ENCODE data around the gene MYH1.
"Not testable (repeated sequence)": the region's sequence is repeated elsewhere in the genome, so short reads cannot be mapped to it uniquely, and the experiment has no call there.

Gene MYH1

DNA sequence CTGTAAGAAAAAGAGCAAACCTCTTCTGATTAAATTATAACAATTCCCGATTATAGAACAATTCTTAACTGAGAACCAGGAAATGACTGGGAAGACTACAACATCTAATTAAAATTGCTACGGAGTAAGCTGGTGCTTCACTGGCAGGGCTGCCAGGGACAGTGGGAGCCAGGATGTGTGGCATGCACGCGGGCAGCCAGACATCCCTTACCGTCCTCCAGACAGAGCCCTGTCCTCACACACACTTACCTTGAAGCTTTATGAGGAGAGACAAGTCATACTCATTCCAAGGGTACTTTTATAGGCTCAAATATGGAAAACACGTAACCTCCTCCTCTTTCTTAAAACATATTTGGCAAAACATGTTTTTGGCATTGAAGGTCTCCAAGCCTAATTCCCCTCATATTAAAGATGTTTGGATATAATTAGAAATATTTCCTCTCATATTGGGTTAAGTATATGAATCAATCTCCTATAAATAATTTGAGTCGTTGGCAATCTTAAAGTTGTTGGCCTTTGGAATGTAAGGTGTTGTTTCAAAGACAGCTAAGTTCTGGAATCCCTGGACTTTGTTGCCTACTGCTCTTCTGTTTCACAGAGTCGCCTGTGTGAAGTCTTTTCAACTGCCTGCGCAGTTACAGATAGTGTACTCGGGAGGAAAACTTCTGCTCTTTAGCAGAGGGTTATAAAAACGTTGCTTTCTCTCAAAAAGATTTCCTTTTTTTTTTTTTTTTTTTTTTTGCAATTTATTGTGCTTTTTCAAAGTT is at the start of gene MYH1:
Gene MYH1 (minus strand): TSS at position 272 of the 767 bp plus-strand sequence. CDS start 1,900 bp downstream, outside the sequence.
- DNase-seq = no peak

DNA sequence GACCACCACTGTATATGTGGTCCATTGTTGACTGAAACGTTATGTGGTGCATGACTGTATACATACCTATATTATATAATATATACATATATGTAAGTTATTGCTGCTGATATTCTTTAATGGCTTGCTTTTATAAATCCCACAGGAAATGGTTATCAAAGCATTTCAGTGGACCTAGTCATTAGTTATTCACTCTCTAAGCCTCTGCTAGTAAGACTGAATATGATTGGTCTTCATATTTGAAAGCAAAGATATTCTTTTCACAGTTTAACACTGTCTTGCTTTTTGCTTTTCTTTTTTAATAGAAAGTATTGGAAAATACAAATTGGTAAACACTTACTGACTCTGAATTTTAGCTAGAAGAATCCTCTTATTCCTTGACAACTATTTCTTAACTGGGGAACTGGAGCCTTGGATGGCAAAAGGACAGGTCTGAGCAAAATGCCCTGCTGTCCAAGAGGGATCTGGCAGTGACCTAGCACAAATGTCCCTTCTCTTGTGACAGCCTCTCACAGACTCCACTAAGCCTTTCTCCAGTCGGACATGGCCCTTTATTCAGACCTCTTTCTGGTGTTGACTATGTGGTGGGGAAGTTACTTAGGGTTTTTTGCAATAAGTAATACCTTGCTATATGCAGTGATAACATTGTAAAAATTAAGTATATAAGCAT is 45.8 kb upstream of the MYH1 start:
- no peak for DNase-seq

DNA sequence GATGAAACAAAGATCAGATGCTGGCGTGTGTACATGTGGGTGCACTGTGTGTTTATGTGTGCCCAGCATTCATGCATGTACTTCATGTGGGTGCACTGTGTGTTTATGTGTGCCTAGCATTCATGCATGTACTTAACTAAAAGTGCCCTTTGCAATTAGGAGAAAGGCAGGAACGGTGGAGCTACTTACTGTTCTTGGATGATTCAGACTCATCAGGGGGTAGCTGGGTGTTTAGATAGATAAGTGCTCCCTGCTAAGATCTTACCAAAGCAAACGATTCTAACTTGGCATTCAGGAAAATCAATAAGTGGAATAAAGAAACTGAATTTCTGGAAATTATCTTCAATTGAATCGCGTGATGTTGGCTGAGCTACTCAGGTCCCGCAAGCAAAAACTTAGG is 39.7 kb upstream of the MYH1 start:
- no peak for DNase-seq

DNA sequence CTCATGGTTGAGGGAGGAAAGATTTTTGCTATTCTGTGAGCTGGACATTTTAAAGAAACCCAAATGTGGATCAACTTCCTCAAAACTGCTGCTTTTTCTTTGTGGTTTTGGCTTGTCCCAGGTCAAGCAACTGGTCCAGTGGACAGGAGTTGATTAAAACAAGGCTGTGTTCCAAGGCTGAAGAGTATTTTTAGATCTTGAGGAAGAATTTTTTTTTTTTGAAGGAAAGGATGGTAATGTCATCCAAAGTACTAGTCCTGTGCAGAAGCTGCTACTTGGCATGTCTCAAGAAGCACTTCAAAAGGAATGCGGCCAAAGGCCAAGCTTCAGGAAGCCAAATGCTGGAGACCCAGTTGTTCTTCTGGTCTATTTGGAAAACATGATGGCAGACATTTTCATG is 39.1 kb upstream of the MYH1 start:
- DNase-seq = no peak

DNA sequence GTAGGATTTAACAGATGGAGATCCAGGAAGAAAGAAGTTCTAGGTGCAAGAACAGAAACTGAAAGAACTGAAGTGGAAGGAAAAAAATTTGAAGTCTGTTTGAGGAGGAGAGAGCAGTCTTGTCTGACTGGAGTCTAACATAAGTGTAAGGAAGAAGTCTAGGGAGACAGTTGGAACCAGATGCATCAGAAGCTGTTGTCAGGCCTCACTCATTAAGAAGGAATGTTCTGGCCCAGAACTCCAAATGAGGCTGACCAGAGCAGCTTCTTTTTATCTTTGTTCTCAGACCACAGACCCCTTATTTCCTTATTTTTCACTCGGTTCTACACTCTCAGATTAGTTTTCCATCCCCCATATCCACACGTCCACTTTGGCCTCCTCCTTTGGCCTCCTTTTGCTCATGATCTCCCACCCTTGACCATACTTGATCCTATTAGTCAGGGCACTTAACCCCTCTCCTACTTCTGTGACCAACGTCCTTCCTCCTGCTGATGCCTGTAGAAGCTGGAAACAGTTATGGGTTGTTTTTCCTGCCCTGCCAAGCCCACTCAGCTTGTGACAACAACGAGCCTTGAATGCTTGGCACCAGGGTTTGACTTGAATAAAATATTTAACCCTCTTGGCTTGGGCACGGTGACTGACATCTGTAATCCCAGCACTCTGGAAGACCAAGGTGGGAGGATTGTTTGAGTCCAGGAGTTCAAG is 38.1 kb upstream of the MYH1 start:
- no peak for DNase-seq

DNA sequence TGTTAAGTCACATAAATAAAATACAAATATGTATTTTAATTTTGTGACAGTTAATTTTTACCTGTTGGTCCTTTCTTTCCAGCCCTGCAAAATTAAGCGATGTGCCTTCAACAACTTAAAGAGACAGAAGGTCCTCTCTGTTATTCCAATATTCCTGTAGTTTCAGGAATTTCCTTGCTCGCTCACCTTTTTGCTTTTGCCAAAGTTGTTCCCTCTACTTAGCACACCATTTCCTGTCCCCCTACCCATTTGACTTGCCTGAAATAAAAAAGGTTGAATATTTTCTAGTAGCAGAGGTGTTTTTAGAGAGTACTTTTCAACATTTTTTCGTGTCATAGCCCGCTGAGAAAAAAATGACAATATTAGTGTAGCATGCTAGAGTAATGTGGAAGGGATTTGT is 31.7 kb upstream of the MYH1 start:
- DNase-seq = no peak

DNA sequence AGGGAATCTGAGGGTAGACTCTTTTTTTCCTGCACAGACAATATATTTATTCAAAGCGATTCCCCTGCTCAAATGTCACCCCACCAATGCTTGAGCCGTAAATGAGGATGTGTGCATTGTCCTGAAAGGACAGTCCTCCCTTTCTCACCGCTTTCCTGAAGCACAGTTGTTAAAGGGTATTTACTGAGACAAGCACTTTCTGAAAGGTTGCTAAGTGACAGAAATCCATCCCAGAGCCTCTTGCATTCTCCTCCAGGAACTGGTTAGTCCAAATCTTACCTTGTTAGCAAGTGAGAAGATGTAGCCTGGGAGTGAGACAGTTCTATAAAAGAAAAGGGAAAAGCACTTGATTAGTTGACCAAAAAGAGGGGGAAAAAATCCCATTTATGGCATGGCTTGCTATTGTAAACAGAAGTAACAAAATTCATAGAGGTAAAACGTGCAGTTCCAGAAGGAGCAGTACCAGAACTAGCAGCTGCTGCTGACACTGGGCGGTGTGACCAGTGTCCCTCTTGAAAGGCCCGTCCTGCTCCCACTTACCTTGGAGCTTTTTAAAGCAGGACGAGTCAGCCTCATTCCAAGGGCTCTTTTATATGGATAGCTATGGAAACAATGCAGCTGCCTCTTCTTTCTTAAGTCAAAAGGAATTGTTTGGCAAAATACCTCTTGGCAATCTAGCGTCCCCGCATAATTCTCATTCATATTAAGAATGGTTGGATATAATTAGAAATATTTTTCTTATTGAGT is 30.9 kb upstream of the MYH1 start, which contains the start of gene MYH2:
Gene MYH2 (minus strand): TSS at position 563 of the 747 bp plus-strand sequence. CDS start 1,738 bp downstream, outside the sequence.
- DNase-seq = no peak

DNA sequence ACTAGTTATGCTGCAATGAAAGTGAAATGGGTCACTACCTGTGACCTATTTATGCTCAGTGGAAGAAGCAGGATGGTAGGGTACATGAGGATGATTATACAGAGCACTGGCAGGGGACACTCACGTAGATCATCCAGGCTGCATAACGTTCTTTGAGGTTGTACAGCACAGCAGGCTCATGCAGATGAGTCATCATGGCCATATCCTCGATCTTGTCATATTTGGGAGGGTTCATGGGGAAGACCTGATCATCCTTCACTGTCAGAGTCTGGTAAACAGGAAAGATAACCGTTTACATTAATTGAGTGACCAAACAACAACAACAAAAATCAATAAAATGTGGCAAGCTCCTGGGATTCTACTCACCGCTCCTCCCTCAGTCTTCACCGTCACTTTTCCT is 29.0 kb upstream of the MYH1 start:
- no peak for DNase-seq

DNA sequence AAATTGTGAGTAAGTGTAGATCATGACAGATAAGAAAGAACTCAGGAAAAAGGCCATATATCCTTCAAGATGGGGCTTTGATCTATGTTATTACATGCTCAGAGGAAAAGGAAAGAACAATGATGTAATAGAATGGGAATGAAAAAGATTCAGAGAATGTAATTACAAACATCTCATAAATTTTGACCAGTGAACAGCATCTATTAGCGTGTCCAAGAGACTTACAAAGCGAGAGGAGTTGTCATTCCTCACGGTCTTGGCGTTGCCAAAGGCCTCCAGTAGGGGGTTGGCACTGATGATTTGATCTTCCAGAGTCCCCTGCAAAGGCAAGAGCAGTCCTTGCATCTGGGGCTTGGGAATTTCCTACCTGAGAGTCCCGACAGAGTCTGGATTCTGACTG is 25.1 kb upstream of the MYH1 start:
- DNase-seq = not testable (repeated sequence)

DNA sequence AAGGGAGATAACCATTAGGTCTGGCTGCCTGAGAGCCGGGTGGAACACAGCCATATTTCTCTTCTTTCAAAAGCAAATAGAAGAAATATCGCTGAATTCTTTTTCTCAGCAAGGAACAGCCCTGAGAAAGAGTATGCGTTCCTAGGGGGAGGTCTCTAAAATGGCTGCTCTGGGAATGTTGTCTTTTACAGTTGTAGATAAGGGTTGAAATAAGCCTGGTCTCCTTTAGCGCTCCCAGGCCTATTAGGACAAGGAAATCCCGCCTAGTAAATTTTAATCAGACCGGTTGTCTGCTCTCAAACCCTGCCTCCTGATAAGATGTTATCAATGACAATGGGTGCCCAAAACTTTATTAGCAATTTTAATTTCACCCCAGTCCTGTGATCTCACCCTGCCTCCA is 22.8 kb upstream of the MYH1 start:
- DNase-seq = not testable (repeated sequence)

DNA sequence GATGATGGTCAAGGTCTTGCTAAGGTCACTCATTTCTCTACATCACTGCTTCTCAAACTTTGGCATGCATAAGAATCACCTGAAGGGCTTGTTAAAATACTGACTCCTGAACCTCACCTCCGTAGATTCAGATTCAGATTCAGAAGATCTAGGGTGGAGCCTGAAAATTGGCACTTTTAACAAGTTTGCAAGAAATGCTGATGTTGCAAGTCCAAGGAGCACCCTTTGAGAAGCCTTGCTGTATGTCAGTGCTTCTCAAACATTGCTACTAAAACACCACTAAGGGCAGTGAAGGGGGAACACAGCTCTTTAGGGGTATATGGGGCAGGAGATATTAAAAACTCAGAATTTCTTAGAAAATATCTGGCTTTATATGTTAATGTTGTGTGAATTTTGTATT is 13.7 kb upstream of the MYH1 start:
- DNase-seq = no peak

DNA sequence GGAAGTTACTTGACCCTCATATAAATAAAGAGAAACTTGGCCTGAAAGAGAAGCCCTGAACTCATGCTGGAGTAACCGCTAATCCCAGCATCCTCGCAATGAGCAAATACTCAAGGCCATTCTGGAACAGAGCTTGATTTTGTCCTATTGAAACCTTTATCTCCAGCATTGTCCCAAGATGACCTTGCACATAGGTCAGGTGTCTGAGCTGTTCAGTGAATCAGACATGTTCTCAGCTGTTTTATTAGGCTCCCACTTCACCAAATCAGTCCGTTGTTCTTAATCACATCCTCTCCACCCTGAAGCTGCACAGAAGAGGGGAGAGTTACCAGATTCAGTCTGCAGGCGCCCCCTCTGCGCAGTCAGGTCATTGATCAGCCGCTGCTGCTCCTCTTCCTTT is 9.1 kb upstream of the MYH1 start:
- DNase-seq = no peak

DNA sequence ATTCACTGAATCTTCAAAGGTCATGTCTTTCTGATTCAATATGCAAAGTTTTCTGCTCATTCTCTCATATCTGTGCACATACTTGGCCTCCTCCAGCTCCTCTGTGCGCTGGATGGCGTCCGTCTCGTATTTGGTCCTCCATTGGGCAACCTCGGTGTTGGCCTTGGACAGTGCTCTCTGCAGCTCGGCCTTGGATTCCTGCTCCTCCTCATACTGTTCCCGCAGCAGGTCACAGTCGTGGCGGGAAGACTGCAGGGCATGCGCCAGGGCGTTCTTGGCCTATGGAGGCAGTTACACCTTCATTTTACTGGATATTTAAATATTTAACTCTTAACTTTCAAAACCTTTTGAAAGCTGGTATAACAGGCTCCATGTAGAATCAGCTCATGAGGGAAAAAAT is 8.2 kb upstream of the MYH1 start:
- DNase-seq = no peak

DNA sequence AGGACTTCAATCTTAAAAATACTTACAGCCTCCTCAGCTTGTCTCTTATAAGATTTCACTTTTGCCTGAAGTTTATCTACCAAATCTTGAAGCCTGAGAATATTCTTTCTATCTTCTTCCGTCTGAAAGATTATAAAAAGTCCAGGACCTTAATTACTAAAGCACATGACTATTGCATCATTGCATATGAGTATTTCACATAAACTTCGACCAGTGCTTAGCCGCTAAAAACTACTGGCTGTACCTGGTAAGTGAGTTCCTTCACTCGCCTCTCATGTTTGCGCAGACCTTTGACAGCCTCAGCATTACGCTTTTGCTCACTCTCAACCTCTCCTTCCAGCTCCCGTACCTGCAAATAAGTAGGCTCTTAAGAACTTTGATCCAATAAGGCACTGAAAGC is 4.7 kb upstream of the MYH1 start:
- DNase-seq = no peak

DNA sequence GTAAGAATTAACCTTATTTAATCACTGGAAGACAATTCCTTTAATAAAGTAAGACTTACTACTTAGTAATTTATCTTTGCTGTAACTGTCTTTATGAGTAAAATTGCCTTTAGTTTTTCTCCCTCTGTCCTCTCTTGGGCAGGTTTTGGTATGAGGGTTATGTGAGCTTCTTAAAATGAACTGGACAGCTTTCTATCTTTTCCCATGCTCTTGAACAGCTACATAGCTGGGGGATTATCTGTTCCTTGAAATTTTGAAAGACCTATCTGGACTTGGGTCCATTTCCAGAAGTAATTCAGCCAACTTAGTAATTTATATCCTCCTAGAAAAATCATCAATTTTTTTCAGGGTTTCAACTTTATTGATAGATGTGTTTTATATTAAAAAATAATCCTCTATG is 3.6 kb upstream of the MYH1 start:
- DNase-seq = no peak

DNA sequence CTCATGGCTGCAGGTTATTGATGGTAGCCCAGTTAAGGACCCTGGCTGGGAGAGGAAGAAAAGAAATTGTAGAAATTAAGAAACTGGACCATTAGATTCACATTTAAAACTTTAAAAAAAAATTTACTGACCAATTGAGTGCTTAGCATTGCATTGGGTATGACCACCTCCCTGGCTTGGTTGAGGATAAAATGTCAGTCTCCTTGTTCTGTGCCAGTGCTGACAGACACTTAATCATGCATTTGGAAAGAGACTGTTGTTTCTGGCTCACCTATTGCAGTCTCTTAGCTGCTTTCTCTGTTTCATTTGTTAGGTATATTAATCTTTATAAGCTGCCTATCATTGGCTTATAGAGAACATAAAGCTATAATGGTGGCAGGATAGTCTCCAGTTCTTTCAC is 1.7 kb downstream of the MYH1 start:
- no peak for DNase-seq

DNA sequence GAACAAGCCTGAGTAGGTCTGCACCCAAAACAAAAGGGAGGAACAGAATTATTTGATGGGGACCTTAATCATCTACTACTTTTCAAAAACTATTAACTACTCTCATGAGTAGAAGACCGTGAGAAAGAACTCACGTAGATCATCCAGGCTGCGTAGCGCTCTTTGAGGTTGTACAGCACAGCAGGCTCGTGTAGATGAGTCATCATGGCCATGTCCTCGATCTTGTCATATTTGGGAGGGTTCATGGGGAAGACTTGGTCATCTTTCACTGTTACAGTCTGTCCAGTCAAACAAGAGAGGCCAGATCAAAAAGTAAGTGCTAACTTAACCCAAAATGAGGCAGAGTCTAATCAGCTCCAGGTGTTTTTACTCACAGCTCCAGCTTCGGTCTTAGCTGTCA is 2.3 kb downstream of the MYH1 start:
- no peak for DNase-seq

DNA sequence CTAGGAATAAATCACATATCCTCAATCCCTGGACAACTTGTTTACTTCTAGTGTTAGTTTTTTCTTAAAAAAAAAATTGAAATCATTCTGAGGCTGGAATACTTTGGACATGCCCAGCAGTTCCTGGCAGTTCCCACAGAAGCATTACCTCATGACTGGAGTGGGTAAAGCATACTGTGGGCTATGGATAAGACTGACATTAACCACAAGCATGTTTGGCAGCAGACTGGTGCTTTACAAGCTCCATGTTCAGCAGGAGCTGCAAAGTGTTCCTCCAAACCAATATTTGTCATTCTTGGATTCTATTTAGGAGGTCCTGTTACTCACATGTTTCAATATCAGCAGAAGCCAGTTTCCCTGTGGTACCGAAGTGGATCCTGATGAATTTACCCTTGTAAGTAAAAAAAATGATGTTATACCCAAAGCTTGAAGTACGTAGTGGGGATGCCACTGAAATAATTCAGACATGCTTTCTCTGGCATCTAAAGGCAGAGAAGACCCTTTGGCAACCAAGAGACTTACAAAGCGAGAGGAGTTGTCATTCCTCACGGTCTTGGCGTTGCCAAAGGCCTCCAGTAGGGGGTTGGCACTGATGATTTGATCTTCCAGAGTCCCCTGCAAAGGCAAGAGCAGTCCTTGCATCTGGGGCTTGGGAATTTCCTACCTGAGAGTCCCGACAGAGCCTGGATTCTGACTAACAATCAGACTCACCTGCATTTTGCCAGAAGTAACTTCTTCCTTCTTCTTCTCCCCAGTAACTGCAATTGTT is 4.9 kb downstream of the MYH1 start:
- DNase-seq = no peak

DNA sequence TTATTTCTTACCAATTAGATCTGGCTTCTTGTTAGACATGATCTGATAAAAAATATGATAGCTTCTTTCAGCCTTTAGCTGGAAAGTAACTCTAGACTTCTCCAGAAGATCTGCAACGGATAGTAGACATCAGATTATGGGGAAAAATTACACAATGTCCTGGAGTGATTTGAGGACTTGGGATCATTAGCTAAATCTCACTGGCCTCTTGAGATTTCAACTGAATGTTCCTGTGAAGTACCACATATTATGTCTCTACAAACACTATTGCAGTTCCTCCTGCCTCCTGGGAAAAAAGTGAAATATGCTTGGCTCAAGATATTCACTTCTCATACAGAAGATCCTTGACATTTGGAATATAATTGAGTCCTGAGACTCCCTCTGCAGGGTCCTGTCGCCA is 5.5 kb downstream of the MYH1 start:
- DNase-seq = no peak

DNA sequence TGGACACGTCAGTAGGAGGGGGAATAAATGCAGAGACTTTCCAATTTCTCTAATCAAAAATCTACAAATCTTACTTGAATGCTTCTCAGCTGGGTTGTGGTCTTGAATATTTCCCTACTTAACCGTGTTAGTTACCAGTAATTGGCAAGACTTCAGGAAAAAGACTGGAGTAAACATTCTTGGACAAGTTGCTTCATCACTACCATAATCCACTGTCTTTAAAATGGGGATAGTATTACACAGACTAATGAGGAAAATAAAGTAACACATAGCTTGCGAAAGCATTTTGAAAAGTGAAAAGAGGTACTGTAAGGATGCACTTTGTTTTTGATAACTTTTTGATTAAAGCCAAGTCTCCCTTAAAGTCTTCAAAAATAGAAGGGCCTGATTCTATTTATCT is 18.4 kb downstream of the MYH1 start:
- DNase-seq = no peak

DNA sequence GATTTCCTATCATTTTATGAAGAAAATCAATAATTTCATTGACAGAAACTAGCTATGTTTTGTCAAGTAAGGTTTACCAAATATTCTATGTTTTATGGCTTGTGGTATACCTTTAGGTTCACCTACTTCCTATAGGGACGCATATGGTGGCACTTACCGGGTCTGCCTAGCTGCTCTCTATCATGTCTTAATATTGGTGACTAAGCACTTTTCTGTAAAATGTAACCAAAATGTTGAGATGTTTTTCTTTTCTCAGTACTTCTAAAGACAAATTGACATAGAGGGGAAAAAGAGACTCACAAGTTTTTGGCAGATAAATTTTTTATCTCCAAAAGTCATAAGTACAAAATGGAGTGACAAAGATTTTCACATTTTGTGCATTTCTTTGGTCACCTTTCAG is 26.3 kb downstream of the MYH1 start:
- DNase-seq = no peak

DNA sequence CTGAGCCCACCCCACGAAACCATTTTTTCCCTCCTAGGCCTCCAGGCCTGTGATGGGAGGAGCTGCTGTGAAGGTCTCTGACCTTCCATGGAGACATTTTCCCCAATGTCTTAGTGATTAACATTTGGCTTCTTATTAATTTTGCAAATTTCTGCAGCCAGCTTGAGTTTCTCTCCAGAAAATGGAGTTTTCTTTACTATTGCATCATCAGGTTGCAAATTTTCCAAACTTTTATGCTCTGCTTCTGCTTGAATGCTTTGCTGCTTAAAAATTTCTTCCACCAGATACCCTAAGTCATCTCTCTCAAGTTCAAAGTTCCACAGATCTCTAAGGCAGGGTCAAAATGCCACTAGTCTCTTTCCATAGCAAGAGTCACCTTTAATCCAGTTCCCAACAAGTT is 36.1 kb downstream of the MYH1 start:
- DNase-seq = no peak

DNA sequence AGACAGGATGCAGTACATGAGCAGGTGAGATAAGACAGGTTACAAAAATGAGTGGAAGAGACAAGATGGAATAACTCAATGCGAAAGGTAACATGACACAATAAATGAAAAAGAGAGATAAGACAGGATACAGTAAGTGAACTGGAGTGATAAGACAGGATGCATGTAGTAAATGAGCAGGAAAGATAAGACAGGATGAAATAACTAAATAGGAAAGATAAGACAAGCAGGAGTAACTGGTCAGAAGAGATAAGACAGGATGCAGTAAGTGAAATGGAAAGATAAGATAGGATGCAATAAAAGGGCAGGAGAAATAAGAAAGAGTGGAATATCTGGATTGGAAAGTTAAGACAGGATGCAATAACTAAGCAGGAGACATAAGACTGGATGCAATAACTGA is 40.6 kb downstream of the MYH1 start:
- DNase-seq = no peak

Data from activated gamma-delta T cell treated with Interleukin-2 at 50 U/mL for 16 hours (primary cell).